HepG2 (cell line): ENCODE measurements around the gene CHST14. TPM values are rescaled to one million over a fixed set of nuclear protein-coding genes. Genes with fewer than 3 reads are reported as not detected.
A peak's percentile ranks its signal among the peaks of the same experiment; 100 is the strongest.

Experiments used
- ATAC-seq: fragments of 200-7000 bp; cut with Tn5 transposase; 3 replicates; pipeline ENCODE4 v1.9.1; 2020; ENCODE audit warnings: mild to moderate bottlenecking, moderate library complexity
- BruUV-seq: library from RNA; stranded (reverse); fragments of 400-500 nt; replicated peaks from 2 replicates; lab custom pipeline; 2021; lab: Mats Ljungman, UMichigan
- CTCF ChIA-PET: fragments of 300-600 bp; formaldehyde crosslinking; extraction: SDS; loops from one replicate; lab custom pipeline; 2021; ENCODE audit warnings: low total read pairs, inconsistent platforms, low intra/inter-chr PET ratio; lab: Yijun Ruan, JAX
- POLR2A ChIA-PET: fragments of 350-600 bp; sonication (Branson Sonifier 250); formaldehyde crosslinking; loops from one replicate; lab custom pipeline; 2020; ENCODE audit warnings: antibody characterized with exemption, inconsistent platforms; lab: Yijun Ruan, JAX
- DNase-seq: peaks from one replicate; pipeline ENCODE4 v3.0.0-alpha.2; 2015; ENCODE audit warnings: low spot score
- FAIRE-seq: peaks from 3 replicates; lab custom pipeline; 2011; peaks lifted over from hg19 to GRCh38; lab: Jason Lieb, UNC
- H2AFZ ChIP-seq: one replicate; pipeline ENCODE4 v1.6.1; 2011; ENCODE audit warnings: low read length, inconsistent platforms
- H3K27ac ChIP-seq: fragments of 300-600 bp; 3 replicates; pipeline ENCODE4 v1.8.0; 2011; ENCODE audit warnings: mixed run types, mild to moderate bottlenecking, mixed read lengths, low read length, inconsistent platforms; ENCODE audit not compliant: insufficient read depth; ENCODE audit errors: extremely low read length
- H3K27me3 ChIP-seq, 2 experiments: fragments of 200-600 bp in 1 of 2; 2 replicates in 1 of 2; 3 replicates in 1 of 2; pipeline versions ENCODE4 v1.6.0 to v1.8.0; 2011; ENCODE audit warnings: low read length in 2 of 2, mild to moderate bottlenecking in 2 of 2, moderate library complexity in 2 of 2, inconsistent platforms in 1 of 2; ENCODE audit not compliant: insufficient read depth in 2 of 2, control insufficient read depth in 1 of 2
- H3K36me3 ChIP-seq, 2 experiments: fragments of 200-600 bp in 1 of 2; replicated peaks in 1 of 2; 2 replicates in 1 of 2; 3 replicates in 1 of 2; pipeline versions ENCODE4 v1.5.1 to v1.8.0; 2011; ENCODE audit warnings: low read length in 2 of 2, inconsistent platforms in 1 of 2; ENCODE audit not compliant: insufficient read depth in 2 of 2, control insufficient read depth in 1 of 2
- H3K4me1 ChIP-seq: 2 replicates; pipeline ENCODE4 v1.5.1; 2012; ENCODE audit warnings: low read length, inconsistent platforms; ENCODE audit not compliant: insufficient read depth
- H3K4me2 ChIP-seq: 2 replicates; pipeline ENCODE4 v1.6.0; 2011; ENCODE audit warnings: low read depth, low read length, inconsistent platforms
- H3K4me3 ChIP-seq, 3 experiments: fragments of 200-600 bp in 1 of 3; sonication (generic), shearing (Covaris generic) in 1 of 3; replicated peaks in 1 of 3; 2 replicates each; pipeline ENCODE4 v1.5.1; 2011 to 2016; ENCODE audit warnings: low read length in 3 of 3, inconsistent platforms in 2 of 3, low read depth in 2 of 3, mild to moderate bottlenecking in 2 of 3, control low read depth in 1 of 3, mixed read lengths in 1 of 3; ENCODE audit not compliant: insufficient read depth in 1 of 3
- H3K79me2 ChIP-seq: one replicate; pipeline ENCODE4 v1.6.1; 2011; ENCODE audit warnings: low read length, inconsistent platforms; ENCODE audit not compliant: insufficient read depth
- H3K9ac ChIP-seq: 2 replicates; pipeline ENCODE4 v1.6.0; 2011; ENCODE audit warnings: mild to moderate bottlenecking, low read depth, low read length, inconsistent platforms; ENCODE audit not compliant: insufficient read depth
- H3K9me3 ChIP-seq: 2 replicates; pipeline ENCODE4 v1.5.1; 2012; ENCODE audit warnings: mild to moderate bottlenecking, low read length
- H4K20me1 ChIP-seq: 2 replicates; pipeline ENCODE4 v1.6.0; 2011; ENCODE audit warnings: inconsistent platforms, mild to moderate bottlenecking, low read length, moderate library complexity; ENCODE audit not compliant: insufficient read depth
- BORCS8-MEF2B ChIP-seq: sonication (generic); formaldehyde crosslinking; IDR thresholded peaks from 2 replicates; pipeline ENCODE4 v1.8.0; 2022; ENCODE audit warnings: mild to moderate bottlenecking, missing genetic modification reagents
- DR1 ChIP-seq: sonication (generic); formaldehyde crosslinking; IDR thresholded peaks from 2 replicates; pipeline ENCODE4 v1.8.0; 2021; ENCODE audit warnings: mild to moderate bottlenecking, missing genetic modification reagents, inconsistent platforms
- FOXA3 ChIP-seq: IDR thresholded peaks from 2 replicates; pipeline ENCODE4 v1.6.1; 2016; ENCODE audit warnings: missing genetic modification reagents, missing compliant biosample characterization
- HDAC2 ChIP-seq: sonication (generic); formaldehyde crosslinking; IDR thresholded peaks from 2 replicates; pipeline ENCODE4 v1.4.0; 2020; ENCODE audit warnings: missing genetic modification reagents
- KAT7 ChIP-seq: IDR thresholded peaks from 2 replicates; pipeline ENCODE4 v1.6.1; 2018; ENCODE audit warnings: borderline replicate concordance, missing compliant biosample characterization
- LCORL ChIP-seq, 2 experiments: fragments of 450-650 bp in 1 of 2; sonication (generic) in 1 of 2; formaldehyde crosslinking in 1 of 2; IDR thresholded peaks; 2 replicates each; pipeline versions ENCODE4 v1.5.0 to v1.6.1; 2017 to 2020; ENCODE audit warnings: antibody characterized with exemption in 1 of 2, missing genetic modification reagents in 1 of 2
- NFATC3 ChIP-seq: sonication (generic); formaldehyde crosslinking; IDR thresholded peaks from 2 replicates; pipeline ENCODE4 v1.5.1; 2020; ENCODE audit warnings: mild to moderate bottlenecking, missing genetic modification reagents
- NFE2L2 ChIP-seq: fragments of 150-350 bp; IDR thresholded peaks from 2 replicates; pipeline ENCODE4 v1.6.1; 2014; ENCODE audit warnings: low read length
- PPARG ChIP-seq: conservative IDR thresholded peaks from 2 replicates; pipeline ENCODE4 v1.6.1; 2016; ENCODE audit warnings: missing biosample characterization, missing genetic modification reagents
- RERE ChIP-seq: IDR thresholded peaks from 2 replicates; pipeline ENCODE4 v1.6.1; 2016; ENCODE audit warnings: low read depth, missing genetic modification reagents, missing compliant biosample characterization
- RFX1 ChIP-seq: fragments of 450-650 bp; IDR thresholded peaks from 2 replicates; pipeline ENCODE4 v1.6.1; 2017
- SRY ChIP-seq: sonication (generic); formaldehyde crosslinking; IDR thresholded peaks from 2 replicates; pipeline ENCODE4 v1.8.0; 2022; ENCODE audit warnings: mild to moderate bottlenecking, missing genetic modification reagents
- TBX3 ChIP-seq: fragments of 450-650 bp; IDR thresholded peaks from 2 replicates; pipeline ENCODE4 v1.6.1; 2017; ENCODE audit warnings: antibody characterized with exemption, mild to moderate bottlenecking, inconsistent platforms, borderline replicate concordance
- TEAD2 ChIP-seq: sonication (generic); formaldehyde crosslinking; IDR thresholded peaks from 2 replicates; pipeline ENCODE4 v1.9.0; 2021; ENCODE audit warnings: missing genetic modification reagents
- TOPORS ChIP-seq: sonication (generic); formaldehyde crosslinking; IDR thresholded peaks from 2 replicates; pipeline ENCODE4 v1.8.0; 2023; ENCODE audit warnings: mild to moderate bottlenecking, missing genetic modification reagents
- ZBTB7A ChIP-seq: sonication (generic); formaldehyde crosslinking; IDR thresholded peaks from 2 replicates; pipeline ENCODE4 v1.8.0; 2022; ENCODE audit warnings: mild to moderate bottlenecking, missing genetic modification reagents
- ZNF343 ChIP-seq: sonication (generic); formaldehyde crosslinking; IDR thresholded peaks from 2 replicates; pipeline ENCODE4 v1.4.0; 2020; ENCODE audit warnings: mild to moderate bottlenecking, missing genetic modification reagents
- WGBS: methylation state at CpG from one replicate; pipeline ENCODE4 v1.1.6; 2017; ENCODE audit warnings: low lambda C conversion rate; 5-methylcytosine and 5-hydroxymethylcytosine counted together
- in situ Hi-C: cut with HindIII; loops from 2 replicates; pipeline ENCODE4 v1.10.0; 2017; ENCODE audit warnings: low pct_unique_long_range_greater_than_20kb; ENCODE audit not compliant: extremely low pct_ligation_motif_present
- intact Hi-C: fragments of 100-400 bp; cut with micrococcal nuclease; formaldehyde crosslinking; loops from one replicate; pipeline ENCODE4 v1.10.0; 2022; ENCODE audit not compliant: unreplicated experiment
- polyA plus RNA-seq, 8 experiments: library from polyadenylated mRNA; depleted of rRNA in 3 of 8; stranded (reverse) in 7 of 8; unstranded in 1 of 8; fragments of >200 nt; fragmentation: Illumina TruSeq in 4 of 8; extraction: Trizol in 4 of 8; gene quantifications; 2 replicates each; pipeline versions ENCODE4 v1.2.1 to v1.2.3, GENCODE V29; 2011 to 2016; ENCODE audit warnings: low read depth in 4 of 8, missing spikeins in 1 of 8, mixed read lengths in 1 of 8; ENCODE audit not compliant: insufficient read depth in 1 of 8
- total RNA-seq, 5 experiments: library from RNA; depleted of rRNA; stranded (reverse); fragments of >200 nt; fragmentation: Illumina TruSeq; extraction: Trizol; gene quantifications; 2 replicates each; pipeline ENCODE4 v1.2.3, GENCODE V29; 2016; ENCODE audit warnings: low read depth in 1 of 5

The CHST14 gene
- total and polyA plus RNA-seq, 2 of the 13 experiments (the other 11 are each of a cell fraction or from before 2014, with no cell fraction given): 8.9 to 12.4 TPM

GRCh38 chr15:40421246-40422157 is 49.3 kb upstream of the CHST14 start (continued):
- 0 out of 2 replicates have a peak, but pooled peaks have one; percentile 35 for TF ChIP-seq ZBTB7A (CRISPR knock-in tag)
- TF ChIP-seq SRY (CRISPR knock-in tag): no peak
- peak; percentile 25; the same call in 1 of the 2 replicates for TF ChIP-seq FOXA3 (CRISPR knock-in tag)
- TF ChIP-seq TBX3: no peak
- peak; percentile 18; the same call in 1 of the 2 replicates for TF ChIP-seq HDAC2 (CRISPR knock-in tag)
- no peak for TF ChIP-seq LCORL (IDR thresholded peaks at IDR 0.05)
- TF ChIP-seq LCORL (CRISPR knock-in tag; IDR thresholded peaks at IDR 0.05): peak; percentile 65; the same call in 1 of the 2 replicates
- TF ChIP-seq NFATC3: no peak

GRCh38 chr15:40424483-40425115 is 46.2 kb upstream of the CHST14 start:
- Histone ChIP-seq H2AFZ (no peak overlapping the region), H3K36me3 (no peaks in the 10 kb centered on the region), H3K27ac (no peak overlapping the region), H3K9ac (no peak overlapping the region), H3K27me3 (no peaks in the 10 kb centered on the region; a peak in 2 of 5 replicates), H4K20me1 (no peaks in the 10 kb centered on the region), H3K79me2 (no peaks in the 10 kb centered on the region), H3K4me1 (peaks cover 10% of the 10 kb centered on the region), H3K4me3 (no peak overlapping the region), H3K4me2 (no peak overlapping the region), H3K9me3 (no peaks in the 10 kb centered on the region)
- ATAC-seq: no peak
- FAIRE-seq: no peak
- intact Hi-C loops: loop anchor here (5.0 kb wide), 1 partner anchor 102 kb away; the partner anchor contains the start of gene INAFM2
- POLR2A ChIA-PET: interaction anchor here (1.7 kb wide), 1 partner anchor 15 kb away, joined by 3 read pairs; no protein-coding TSS in a partner anchor
- DNase-seq: no peak
- CTCF ChIA-PET: no interaction called here
- 26% methylated on average over 4 of the region's 6 CpGs for WGBS
- in situ Hi-C loops: loop anchor here (5.0 kb wide), 1 partner anchor 77 kb away; no protein-coding TSS in a partner anchor
- BruUV-seq: no TSS peak
- TF ChIP-seq RERE (CRISPR knock-in tag) (no peak), ZNF343 (CRISPR knock-in tag) (no peak), TOPORS (CRISPR knock-in tag) (no peak), PPARG (no peak), KAT7 (no peak), NFE2L2 (no peak), RFX1 (no peak), TEAD2 (no peak), BORCS8-MEF2B (no peak), DR1 (CRISPR knock-in tag) (no peak)
